Gastrocnemius medialis (tissue), 4 donors: ENCODE measurements around the gene ZNF608. TPM values are rescaled to one million over a fixed set of nuclear protein-coding genes. Genes with fewer than 3 reads are reported as not detected.
A peak's percentile ranks its signal among the peaks of the same experiment; 100 is the strongest.

Experiments used
- ATAC-seq, 2 donors: fragments of 150-250 bp; one replicate each; pipeline ENCODE4 v1.9.1; 2016
- DNase-seq, 2 donors: peaks; one replicate each; pipeline ENCODE4 v3.0.0-alpha.2; 2019
- H3K27ac ChIP-seq, 4 donors: fragments of 200-600 bp; sonication (generic); 1 replicate in 1 of 4; 2 replicates in 3 of 4; pipeline ENCODE4 v1.5.1; 2016 to 2018; ENCODE audit warnings: mild to moderate bottlenecking in 2 of 4, moderate library complexity in 1 of 4
- H3K27me3 ChIP-seq, 3 donors: fragments of 200-600 bp; sonication (generic) in 2 of 3; 1 replicate in 1 of 3; 2 replicates in 2 of 3; pipeline versions ENCODE4 v1.5.1 to v1.6.0; 2016 to 2019; ENCODE audit warnings: mild to moderate bottlenecking in 1 of 3, moderate library complexity in 1 of 3
- H3K36me3 ChIP-seq, 2 donors: fragments of 200-600 bp; sonication (generic) in 1 of 2; one replicate each; pipeline ENCODE4 v1.5.1; 2017 to 2018
- H3K4me1 ChIP-seq, 2 donors: fragments of 200-600 bp; sonication (generic) in 1 of 2; one replicate each; pipeline ENCODE4 v1.5.1; 2016 to 2017; ENCODE audit warnings: mild to moderate bottlenecking in 2 of 2
- H3K4me3 ChIP-seq, 4 donors: fragments of 200-600 bp; sonication (generic) in 3 of 4; 1 replicate in 1 of 4; 2 replicates in 3 of 4; pipeline ENCODE4 v1.5.1; 2016 to 2019; ENCODE audit warnings: mild to moderate bottlenecking in 2 of 4
- H3K9me3 ChIP-seq, 3 donors: fragments of 200-600 bp; sonication (generic) in 2 of 3; 1 replicate in 1 of 3; 2 replicates in 2 of 3; pipeline ENCODE4 v1.5.1; 2016 to 2019
- CTCF ChIP-seq, 5 experiments: fragments of 450-650 bp in 3 of 5; fragments of 200-600 bp in 2 of 5; sonication (generic) in 2 of 5; IDR thresholded peaks in 4 of 5; conservative IDR thresholded peaks in 1 of 5; 1 replicate in 4 of 5; 2 replicates in 1 of 5; pipeline ENCODE4 v1.5.1; 2016 to 2019; ENCODE audit warnings: antibody characterized with exemption in 5 of 5, mild to moderate bottlenecking in 3 of 5, moderate library complexity in 3 of 5
- POLR2A ChIP-seq, 2 donors: fragments of 450-650 bp; IDR thresholded peaks; one replicate each; pipeline ENCODE4 v1.6.1; 2017; ENCODE audit warnings: antibody characterized with exemption in 2 of 2, mild to moderate bottlenecking in 2 of 2, moderate library complexity in 2 of 2
- in situ Hi-C, 4 donors: fragments of 200-750 bp; cut with MboI; loops; one replicate each; pipeline versions ENCODE4 v1.15.0 to v1.8.0; 2017; ENCODE audit warnings: low sequenced_read_pairs in 4 of 4
- intact Hi-C: fragments of 100-400 bp; cut with DNase I; formaldehyde crosslinking; loops from one replicate; pipeline ENCODE4 v1.15.1; 2023; ENCODE audit warnings: low total_unique reads
- total RNA-seq, 4 donors: library from RNA; depleted of rRNA; stranded (reverse); fragments of >200 nt; gene quantifications; one replicate each; pipeline versions ENCODE4 v1.1.0 to v1.2.3, GENCODE V29; 2016

Gene ZNF608
- total RNA-seq, 4 donors from 2014 or later, result 7.3 to 27.4 (median 17.5) TPM

- Histone ChIP-seq H3K27ac (peak overlapping the region in 1 of 4 donors; percentile 22), H3K4me3 (no peak overlapping the region), H3K36me3 (no peaks in the 10 kb centered on the region), H3K4me1 (peaks cover 0 to 13% of the 10 kb centered on the region in 2 donors), H3K9me3 (no peaks in the 10 kb centered on the region), H3K27me3 (no peaks in the 10 kb centered on the region)
- intact Hi-C loops (loop anchor here (10.0 kb wide), 1 partner anchor 310 kb away; no protein-coding TSS in a partner anchor), in situ Hi-C loops (no loop called here)
- no peak for DNase-seq
- no peak for TF ChIP-seq POLR2A (IDR thresholded peaks at IDR 0.05)
- no peak for TF ChIP-seq CTCF (IDR thresholded peaks at IDR 0.05 in 4 of 5, conservative IDR thresholded peaks at IDR 0.05 in 1 of 5)
- no peak for ATAC-seq
Observed at GRCh38 chr5:124755041-124755440, 8.6 kb upstream of the ZNF608 start.

GRCh38 chr5:124754206-124754927 is 7.9 kb upstream of the ZNF608 start:
- intact Hi-C loops, result loop anchor here (10.0 kb wide), 1 partner anchor 310 kb away; no protein-coding TSS in a partner anchor
- peak; percentile 39 to 48 for ATAC-seq
- peak overlapping the region in 3 of 4 donors; percentile 7 to 26 (median 12) for H3K4me3 ChIP-seq

GRCh38 chr5:124752854-124753720 is 6.6 kb upstream of the ZNF608 start:
- H3K9me3 ChIP-seq, result no peaks in the 10 kb centered on the region
- no peak for ATAC-seq
- TF ChIP-seq CTCF (IDR thresholded peaks at IDR 0.05 in 4 of 5, conservative IDR thresholded peaks at IDR 0.05 in 1 of 5) (no peak), POLR2A (IDR thresholded peaks at IDR 0.05) (no peak)
- intact Hi-C loops (loop anchor here (10.0 kb wide), 1 partner anchor 308 kb away; no protein-coding TSS in a partner anchor), in situ Hi-C loops (no loop called here)
- DNase-seq, result no peak
- H3K27ac ChIP-seq, result no peak overlapping the region
- H3K27me3 ChIP-seq, result no peaks in the 10 kb centered on the region
- no peaks in the 10 kb centered on the region for H3K36me3 ChIP-seq
- H3K4me3 ChIP-seq, result no peak overlapping the region
- H3K4me1 ChIP-seq, result peaks cover 5 to 18% of the 10 kb centered on the region in 2 donors

More at GRCh38 chr5:124754206-124754927, 7.9 kb upstream of the ZNF608 start:
- Histone ChIP-seq H3K27me3 (no peaks in the 10 kb centered on the region), H3K9me3 (no peaks in the 10 kb centered on the region), H3K4me1 (peaks cover 5 to 17% of the 10 kb centered on the region in 2 donors), H3K27ac (peak overlapping the region in 1 of 4 donors; percentile 22), H3K36me3 (no peaks in the 10 kb centered on the region)
- in situ Hi-C loops, result no loop called here
- TF ChIP-seq CTCF (IDR thresholded peaks at IDR 0.05 in 4 of 5, conservative IDR thresholded peaks at IDR 0.05 in 1 of 5), result no peak
- TF ChIP-seq POLR2A (IDR thresholded peaks at IDR 0.05), result no peak
- no peak for DNase-seq

GRCh38 chr5:124751031-124751430 is 4.6 kb upstream of the ZNF608 start:
- H3K4me1 ChIP-seq, result peaks cover 5 to 18% of the 10 kb centered on the region in 2 donors
- no peak for DNase-seq
- no peaks in the 10 kb centered on the region for H3K36me3 ChIP-seq
- no peaks in the 10 kb centered on the region for H3K9me3 ChIP-seq
- H3K4me3 ChIP-seq, result no peak overlapping the region
- TF ChIP-seq CTCF (IDR thresholded peaks at IDR 0.05 in 4 of 5, conservative IDR thresholded peaks at IDR 0.05 in 1 of 5) (no peak), POLR2A (IDR thresholded peaks at IDR 0.05) (no peak)
- in situ Hi-C loops (no loop called here), intact Hi-C loops (loop anchor here (10.0 kb wide), 1 partner anchor 306 kb away; no protein-coding TSS in a partner anchor)
- no peak overlapping the region for H3K27ac ChIP-seq
- no peak for ATAC-seq
- no peaks in the 10 kb centered on the region for H3K27me3 ChIP-seq
